ENCODE measurements around the gene FHL5. TPM values are rescaled to one million over a fixed set of nuclear protein-coding genes. Genes with fewer than 3 reads are reported as not detected.
"Not testable (repeated sequence)": the region's sequence is repeated elsewhere in the genome, so short reads cannot be mapped to it uniquely, and the experiment has no call there.

Gene FHL5
- total RNA-seq, 1 donor from 2014 or later: not detected

- Mint-ChIP-seq H3K27me3 (ENCODE audit: low read depth) (no peaks in the 10 kb centered on the region), H3K36me3 (ENCODE audit: low read depth) (peaks cover 36% of the 10 kb centered on the region), H3K4me1 (ENCODE audit: low read depth) (no peaks in the 10 kb centered on the region), H3K9me3 (ENCODE audit: low read depth) (no peaks in the 10 kb centered on the region), H3K4me3 (ENCODE audit: unreplicated experiment) (no peak overlapping the region), H3K27ac (ENCODE audit: unreplicated experiment) (no peak overlapping the region)
- no peak for DNase-seq (ENCODE audit: low spot score)
- TF ChIP-seq, protein P1, sequence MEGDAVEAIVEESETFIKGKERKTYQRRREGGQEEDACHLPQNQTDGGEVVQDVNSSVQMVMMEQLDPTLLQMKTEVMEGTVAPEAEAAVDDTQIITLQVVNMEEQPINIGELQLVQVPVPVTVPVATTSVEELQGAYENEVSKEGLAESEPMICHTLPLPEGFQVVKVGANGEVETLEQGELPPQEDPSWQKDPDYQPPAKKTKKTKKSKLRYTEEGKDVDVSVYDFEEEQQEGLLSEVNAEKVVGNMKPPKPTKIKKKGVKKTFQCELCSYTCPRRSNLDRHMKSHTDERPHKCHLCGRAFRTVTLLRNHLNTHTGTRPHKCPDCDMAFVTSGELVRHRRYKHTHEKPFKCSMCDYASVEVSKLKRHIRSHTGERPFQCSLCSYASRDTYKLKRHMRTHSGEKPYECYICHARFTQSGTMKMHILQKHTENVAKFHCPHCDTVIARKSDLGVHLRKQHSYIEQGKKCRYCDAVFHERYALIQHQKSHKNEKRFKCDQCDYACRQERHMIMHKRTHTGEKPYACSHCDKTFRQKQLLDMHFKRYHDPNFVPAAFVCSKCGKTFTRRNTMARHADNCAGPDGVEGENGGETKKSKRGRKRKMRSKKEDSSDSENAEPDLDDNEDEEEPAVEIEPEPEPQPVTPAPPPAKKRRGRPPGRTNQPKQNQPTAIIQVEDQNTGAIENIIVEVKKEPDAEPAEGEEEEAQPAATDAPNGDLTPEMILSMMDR (IDR thresholded peaks at IDR 0.05): no peak
Observed at GRCh38 chr6:96545882-96546281, 17.0 kb upstream of the FHL5 start.

DNA sequence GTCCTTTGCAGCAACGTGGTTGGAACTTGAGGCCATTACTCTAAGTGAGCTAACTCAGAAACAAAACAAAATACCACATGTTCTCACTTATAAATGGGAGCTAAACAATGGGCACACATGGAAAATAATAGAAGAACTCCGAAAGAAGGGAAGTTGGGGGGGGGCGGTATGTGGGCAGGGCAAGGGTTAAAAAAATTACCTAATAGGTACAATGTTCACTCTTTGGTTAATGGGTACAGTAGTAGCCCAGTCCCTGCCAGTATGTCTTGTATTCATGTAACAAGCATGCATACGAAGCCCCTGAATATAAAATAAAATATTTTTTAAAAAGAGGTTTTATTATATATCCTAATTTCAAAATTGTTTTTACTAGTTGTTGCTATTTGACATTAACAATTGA is 15.3 kb upstream of the FHL5 start:
- Mint-ChIP-seq H3K4me3 (ENCODE audit: unreplicated experiment) (no peak overlapping the region), H3K27ac (ENCODE audit: unreplicated experiment) (no peak overlapping the region), H3K4me1 (ENCODE audit: low read depth) (no peaks in the 10 kb centered on the region), H3K9me3 (ENCODE audit: low read depth) (no peaks in the 10 kb centered on the region), H3K27me3 (ENCODE audit: low read depth) (no peaks in the 10 kb centered on the region), H3K36me3 (ENCODE audit: low read depth) (peaks cover 45% of the 10 kb centered on the region)
- DNase-seq (ENCODE audit: low spot score): no peak
- TF ChIP-seq, protein P1 (IDR thresholded peaks at IDR 0.05): no peak

- Mint-ChIP-seq H3K36me3 (ENCODE audit: low read depth) (peaks cover 46% of the 10 kb centered on the region), H3K27me3 (ENCODE audit: low read depth) (no peaks in the 10 kb centered on the region), H3K27ac (ENCODE audit: unreplicated experiment) (no peak overlapping the region)
Observed at GRCh38 chr6:96554558-96554957, 8.4 kb upstream of the FHL5 start.

GRCh38 chr6:96559740-96560139 is 3.2 kb upstream of the FHL5 start:
- not testable (repeated sequence) for DNase-seq (ENCODE audit: low spot score); H3K4me3 Mint-ChIP-seq (ENCODE audit: unreplicated experiment); H3K27ac Mint-ChIP-seq (ENCODE audit: unreplicated experiment); H3K9me3 Mint-ChIP-seq (ENCODE audit: low read depth)
- H3K4me1 Mint-ChIP-seq (ENCODE audit: low read depth): peaks cover 12% of the 10 kb centered on the region
- H3K36me3 Mint-ChIP-seq (ENCODE audit: low read depth): peaks cover 12% of the 10 kb centered on the region
- H3K27me3 Mint-ChIP-seq (ENCODE audit: low read depth): peaks cover 10% of the 10 kb centered on the region

More at GRCh38 chr6:96554558-96554957, 8.4 kb upstream of the FHL5 start:
- Mint-ChIP-seq H3K4me3 (ENCODE audit: unreplicated experiment) (no peak overlapping the region), H3K9me3 (ENCODE audit: low read depth) (no peaks in the 10 kb centered on the region), H3K4me1 (ENCODE audit: low read depth) (no peaks in the 10 kb centered on the region)
- TF ChIP-seq, protein P1 (IDR thresholded peaks at IDR 0.05): no peak
- no peak for DNase-seq (ENCODE audit: low spot score)

- Mint-ChIP-seq H3K27me3 (ENCODE audit: low read depth) (peaks cover 27% of the 10 kb centered on the region), H3K27ac (ENCODE audit: unreplicated experiment) (no peak overlapping the region), H3K36me3 (ENCODE audit: low read depth) (peaks cover under 1% of the 10 kb centered on the region), H3K4me1 (ENCODE audit: low read depth) (peaks cover 12% of the 10 kb centered on the region), H3K4me3 (ENCODE audit: unreplicated experiment) (no peak overlapping the region), H3K9me3 (ENCODE audit: low read depth) (peaks cover 2% of the 10 kb centered on the region)
- TF ChIP-seq, protein P1 (IDR thresholded peaks at IDR 0.05): no peak
- no peak for DNase-seq (ENCODE audit: low spot score)
Observed at GRCh38 chr6:96563853-96564252, 925 bp downstream of the FHL5 start.

DNA sequence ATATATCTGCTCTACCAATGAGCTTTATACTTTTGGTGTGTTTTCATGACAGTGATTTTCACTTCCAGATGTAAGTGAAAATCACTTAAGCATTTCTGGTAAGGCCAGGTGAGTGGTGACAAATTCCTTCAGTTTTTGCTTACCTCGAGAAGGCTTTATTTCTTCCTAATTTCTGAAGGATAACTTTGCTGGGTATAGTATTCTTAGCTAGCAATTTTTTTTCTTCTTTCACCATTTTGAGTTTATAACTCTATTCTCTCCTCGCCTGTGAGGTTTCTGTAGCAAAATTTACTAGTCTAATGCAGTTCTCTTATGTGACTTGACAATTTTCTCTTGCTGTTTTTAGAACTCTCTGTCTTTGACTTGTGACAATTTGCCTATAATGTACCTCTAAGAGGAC is 7.1 kb downstream of the FHL5 start:
- Mint-ChIP-seq H3K27ac (ENCODE audit: unreplicated experiment) (no peak overlapping the region), H3K36me3 (ENCODE audit: low read depth) (peaks cover 10% of the 10 kb centered on the region), H3K9me3 (ENCODE audit: low read depth) (peaks cover 24% of the 10 kb centered on the region), H3K4me3 (ENCODE audit: unreplicated experiment) (no peak overlapping the region), H3K27me3 (ENCODE audit: low read depth) (peaks cover 18% of the 10 kb centered on the region), H3K4me1 (ENCODE audit: low read depth) (no peaks in the 10 kb centered on the region)
- DNase-seq (ENCODE audit: low spot score): no peak
- TF ChIP-seq, protein P1 (IDR thresholded peaks at IDR 0.05): no peak

All from chondrocyte (in vitro differentiated cells).